NCI-H460 (cell line): ENCODE results near the gene LRRK1. TPM values are rescaled to one million over a fixed set of nuclear protein-coding genes. Genes with fewer than 3 reads are reported as not detected.

Experiments used
- DNase-seq: peaks from one replicate; pipeline ENCODE4 v3.0.0-alpha.2; 2016; ENCODE audit warnings: low read depth; ENCODE audit errors: extremely low read depth
- total RNA-seq: library from RNA; depleted of rRNA; stranded (reverse); fragments of >200 nt; shearing (Covaris generic); gene quantifications from 2 replicates; pipeline ENCODE4 v1.2.3, GENCODE V29; 2014

LRRK1 gene
- total RNA-seq, 1 experiment from 2014 or later = 1.3 TPM

GRCh38 chr15:101105059-101105891 is 186.1 kb downstream of the LRRK1 start:
- no peak for DNase-seq

DNA sequence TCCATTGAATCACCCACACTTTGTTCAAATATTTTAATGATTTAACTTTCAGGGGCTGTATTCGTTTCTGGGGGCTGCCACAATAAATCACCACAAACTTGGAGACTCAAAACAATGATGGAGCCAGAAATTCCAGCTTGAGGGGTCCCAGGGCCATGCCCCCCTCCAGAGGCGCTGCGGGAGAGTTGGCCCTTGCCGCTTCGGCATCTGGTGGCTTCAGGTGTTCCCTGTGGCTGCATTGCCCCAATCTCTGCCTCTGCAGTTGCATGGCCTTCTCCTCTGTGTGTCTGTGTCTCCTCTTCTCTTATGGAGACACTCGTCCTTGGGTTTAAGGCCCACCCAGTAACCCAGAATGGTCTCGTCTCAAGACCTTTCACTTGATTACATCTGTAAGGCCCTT is 187.9 kb downstream of the LRRK1 start:
- DNase-seq = no peak

DNA sequence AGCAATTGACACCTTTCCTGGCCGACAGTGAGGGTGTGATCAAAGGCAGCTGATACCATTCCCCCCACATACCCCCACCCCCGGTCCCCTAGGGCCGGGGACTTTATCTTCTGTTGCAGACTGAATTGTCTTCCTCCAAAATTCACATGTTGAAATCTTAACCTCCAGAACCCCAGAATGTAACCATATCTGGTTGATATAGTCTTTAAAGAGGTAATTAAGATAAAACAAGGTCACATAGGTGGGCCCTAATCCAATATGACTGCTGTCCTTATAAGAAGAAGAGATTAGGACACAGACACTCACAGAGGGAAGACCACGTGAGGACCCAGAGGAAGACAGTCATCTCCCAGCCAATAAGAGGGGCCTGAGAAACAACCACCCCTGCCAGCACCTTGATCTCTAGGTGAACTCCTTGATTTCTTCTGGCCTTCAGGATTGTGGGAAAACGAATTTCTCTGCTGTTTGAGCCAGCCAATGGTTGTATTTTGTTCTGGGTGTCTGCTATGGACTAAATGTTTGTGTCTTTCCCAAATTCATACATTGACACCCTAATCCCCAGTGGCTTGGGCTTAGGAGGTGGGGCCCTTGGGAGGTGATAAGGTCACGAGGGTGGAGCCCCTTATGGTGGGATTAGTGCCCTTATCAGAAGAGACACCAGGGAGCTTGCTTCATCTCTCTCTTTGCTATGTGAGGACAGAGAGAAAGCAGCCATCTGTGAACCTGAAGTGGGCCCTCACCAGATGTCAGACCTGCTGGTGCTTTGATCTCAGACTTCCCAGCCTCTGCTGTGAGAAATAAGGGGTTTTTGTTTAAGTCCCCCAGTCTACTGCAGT is 188.7 kb downstream of the LRRK1 start:
- DNase-seq = no peak

GRCh38 chr15:101108461-101108775 is 189.3 kb downstream of the LRRK1 start:
- DNase-seq = no peak

DNA sequence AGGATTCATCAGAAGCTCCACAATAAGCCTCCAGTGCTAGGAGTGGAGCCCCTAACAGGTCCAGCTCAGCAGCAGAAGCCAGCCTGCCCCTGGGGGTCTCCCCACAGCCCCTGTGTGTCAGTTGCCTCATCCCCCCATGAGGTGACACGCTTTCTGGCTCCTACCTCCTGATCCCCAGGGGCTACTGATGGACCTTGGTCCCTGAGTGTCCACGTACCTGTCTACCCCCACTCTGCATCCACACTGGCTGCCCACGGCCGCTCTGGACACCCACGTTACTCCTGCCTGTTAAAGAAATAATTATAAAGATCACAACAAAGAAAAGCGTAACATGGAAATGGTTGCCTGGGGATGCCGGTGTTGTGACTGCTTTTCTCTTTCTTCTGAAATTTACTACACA is 189.6 kb downstream of the LRRK1 start:
- no peak for DNase-seq

GRCh38 chr15:101110681-101111569 is 191.8 kb downstream of the LRRK1 start:
- no peak for DNase-seq

DNA sequence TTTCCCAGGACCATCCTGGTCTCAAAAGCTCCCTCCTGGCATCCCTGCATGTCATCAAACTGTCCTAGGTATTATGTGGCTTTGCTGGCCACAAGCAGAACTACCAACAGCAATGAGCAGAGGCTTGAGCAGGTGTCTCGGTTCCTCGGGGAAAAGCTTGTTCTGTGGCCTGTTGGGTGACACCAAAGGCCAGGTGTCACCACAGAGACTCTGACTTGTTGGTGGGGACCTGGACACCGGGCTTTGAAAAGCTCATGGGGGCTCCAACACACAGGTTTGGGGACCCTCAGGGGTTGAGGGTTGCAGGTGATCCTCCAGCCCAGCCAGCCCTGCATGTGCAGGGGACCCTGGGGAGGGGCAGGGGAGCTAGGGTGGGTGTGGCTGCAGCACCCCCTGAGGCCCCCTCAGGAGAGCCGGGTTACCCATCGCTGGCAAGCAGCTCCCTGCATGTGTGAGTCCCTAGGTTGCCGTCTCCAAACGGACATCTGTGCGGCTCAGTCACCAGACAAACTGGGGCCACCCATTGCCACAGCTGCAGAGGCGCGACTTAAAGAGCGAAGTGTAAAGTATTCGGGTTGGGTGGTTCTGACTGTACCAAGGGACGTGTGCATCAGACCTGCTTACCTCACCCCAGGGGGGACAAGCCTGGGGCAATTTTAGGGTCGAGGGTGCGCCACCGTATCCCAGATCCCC is 192.6 kb downstream of the LRRK1 start:
- DNase-seq = no peak

DNA sequence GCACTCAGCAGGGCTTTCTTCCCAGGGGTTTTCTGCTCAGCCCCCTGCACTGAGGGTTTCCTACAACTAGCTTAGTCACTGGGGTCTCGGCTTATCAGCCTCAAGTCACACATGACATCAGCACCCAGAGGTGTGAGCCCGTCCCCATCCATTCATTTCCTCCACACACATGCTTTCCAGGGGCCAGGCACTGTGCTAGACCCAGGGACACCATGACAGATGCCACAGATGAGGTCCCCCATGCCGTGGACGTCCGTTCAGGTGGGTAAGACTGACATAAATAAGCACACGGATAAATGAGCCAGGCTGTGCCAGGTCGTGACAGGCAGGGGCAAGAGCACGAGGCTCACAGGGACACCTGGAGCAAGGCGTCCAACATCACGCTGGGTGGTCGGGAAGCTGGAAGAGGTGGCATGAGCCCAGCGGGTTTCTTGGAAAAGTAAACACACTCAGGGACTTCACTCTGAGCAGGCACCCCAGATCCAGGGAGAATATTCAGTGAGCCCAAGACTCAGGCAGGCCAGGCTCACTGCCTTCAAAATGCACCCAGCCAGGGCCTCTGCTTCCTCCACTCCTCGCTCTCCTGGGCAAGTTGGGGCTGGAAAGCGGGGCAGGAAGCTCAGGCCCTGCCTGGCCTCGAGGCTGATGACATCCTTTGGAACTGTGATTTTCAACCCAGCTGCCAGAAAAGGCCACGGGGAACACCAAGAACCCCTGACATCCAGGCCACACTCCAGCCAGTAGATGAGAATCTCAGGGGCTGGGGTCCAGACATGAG is 193.4 kb downstream of the LRRK1 start:
- no peak for DNase-seq

DNA sequence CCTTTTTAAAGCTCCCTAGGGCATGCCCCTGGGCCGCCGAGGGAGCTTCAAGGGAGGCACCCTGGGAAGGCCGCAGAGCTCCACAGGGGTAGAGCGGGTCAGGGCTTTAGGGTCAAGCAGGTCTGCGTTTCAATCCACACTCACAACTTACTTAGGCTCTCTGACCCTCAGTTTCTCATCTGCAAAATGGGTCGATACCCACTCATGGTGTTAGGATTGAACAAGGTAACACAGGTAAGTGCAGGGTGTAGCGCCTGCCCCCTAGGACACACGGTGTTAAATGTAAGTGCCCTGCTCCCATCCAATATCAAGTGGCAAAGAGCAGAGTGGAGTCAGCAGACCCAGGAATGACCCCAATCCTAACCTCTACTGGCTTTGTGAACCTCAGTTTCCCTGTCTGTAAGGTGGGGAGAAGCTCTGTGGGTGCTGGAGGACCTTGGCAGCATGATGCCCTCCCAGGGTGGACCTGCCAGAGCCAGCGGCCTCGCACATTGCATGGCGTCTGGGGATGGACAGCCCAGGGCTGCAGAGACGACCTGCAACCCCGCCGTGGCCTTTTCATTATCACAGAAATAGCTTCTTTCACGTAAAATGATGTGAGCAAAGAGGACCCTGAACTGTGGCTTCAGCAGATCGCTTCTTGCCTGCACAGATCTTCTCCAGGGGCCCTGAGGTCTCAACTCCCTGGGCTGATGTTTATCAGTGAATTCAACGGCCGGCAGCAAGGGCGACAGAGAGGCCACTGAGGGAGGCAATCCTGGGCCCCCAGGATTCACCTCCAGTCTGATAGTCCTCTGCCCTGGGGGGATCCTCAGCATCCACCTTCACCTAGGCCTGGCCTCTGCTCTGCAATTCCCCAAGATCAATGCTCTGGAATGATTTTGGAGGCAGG is 194.2 kb downstream of the LRRK1 start:
- no peak for DNase-seq

DNA sequence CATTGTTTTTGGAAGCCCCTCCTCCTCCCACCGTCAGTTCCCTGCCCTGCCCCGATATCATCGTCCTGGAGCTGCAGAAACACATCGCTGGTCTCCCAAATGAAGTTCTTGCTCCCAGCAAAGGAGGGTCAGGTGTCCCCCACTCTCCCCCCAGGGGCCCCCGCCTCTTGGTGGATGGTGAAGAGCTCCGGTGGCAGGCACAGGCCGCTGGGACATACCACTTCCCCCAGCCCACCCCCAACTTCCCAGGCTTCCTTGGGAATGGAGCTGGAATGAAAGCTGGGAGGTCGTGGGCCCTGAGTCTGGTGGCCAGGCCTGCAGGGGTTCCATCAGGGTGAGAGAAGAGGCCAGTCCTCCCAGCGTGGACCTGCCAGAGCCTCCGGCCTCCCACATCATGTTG is 195.0 kb downstream of the LRRK1 start:
- DNase-seq = no peak

DNA sequence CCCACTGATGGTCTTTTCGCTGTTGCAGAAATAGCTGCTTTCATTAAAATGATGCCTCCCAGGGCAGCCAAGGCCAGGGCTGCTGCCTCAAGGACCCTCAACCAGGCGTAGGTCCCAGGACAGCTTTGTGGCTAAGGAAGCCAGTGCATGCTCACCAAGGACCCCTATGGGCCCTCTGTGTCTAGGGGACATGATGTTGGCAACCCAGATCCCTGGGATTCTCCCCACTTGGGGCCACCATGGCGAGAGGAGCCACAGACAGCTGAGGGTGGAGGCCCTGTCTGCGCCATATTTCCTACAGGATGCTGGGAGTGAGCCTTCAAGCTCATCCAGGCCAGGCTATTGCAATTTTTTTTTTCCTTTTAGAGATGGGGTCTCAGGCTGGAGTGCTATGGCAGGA is 195.5 kb downstream of the LRRK1 start:
- DNase-seq = no peak

GRCh38 chr15:101115393-101115785 is 196.2 kb downstream of the LRRK1 start:
- DNase-seq = no peak

DNA sequence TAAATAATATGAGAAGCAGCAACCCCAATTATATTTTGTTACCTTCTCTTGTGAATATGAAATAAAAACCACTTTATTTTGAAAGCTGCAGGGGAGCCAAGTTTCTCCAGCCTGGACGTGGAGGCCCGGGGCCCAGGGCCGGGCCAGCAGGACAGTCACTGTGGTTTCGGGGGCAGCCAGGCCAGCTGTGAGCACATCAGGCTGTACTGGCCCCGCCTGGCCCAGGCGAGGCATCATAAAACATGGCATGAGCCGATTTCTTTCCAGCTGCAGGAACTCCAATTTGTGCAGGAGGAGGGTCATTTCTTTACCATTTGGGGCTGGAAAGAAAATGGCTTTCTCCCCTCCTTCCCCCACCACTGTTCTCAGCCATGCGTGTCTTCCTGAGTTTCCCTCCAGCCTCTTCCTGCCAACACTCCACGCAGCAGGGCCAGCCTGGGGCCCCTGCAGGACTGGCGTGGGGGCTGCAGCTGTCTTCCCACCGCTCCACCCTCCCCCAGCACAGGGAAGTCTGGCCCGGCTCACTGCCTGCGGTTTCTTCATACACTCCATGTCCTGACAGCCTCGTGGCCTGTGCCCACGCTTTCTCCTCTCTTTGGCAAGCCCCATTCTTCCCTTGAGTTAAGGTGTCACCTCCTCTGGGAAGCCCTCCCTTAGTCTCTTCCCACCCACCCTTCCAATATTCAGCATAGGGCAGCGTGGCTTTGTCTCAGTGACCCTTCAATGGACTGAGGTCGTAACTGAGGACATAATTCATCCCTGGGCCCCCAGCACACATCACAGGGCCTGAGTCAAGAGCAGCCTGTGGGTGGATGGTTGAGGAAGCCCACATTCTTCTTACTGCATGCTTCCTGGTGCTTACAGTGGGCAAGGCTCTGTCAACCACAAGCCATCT is 196.9 kb downstream of the LRRK1 start:
- no peak for DNase-seq

DNA sequence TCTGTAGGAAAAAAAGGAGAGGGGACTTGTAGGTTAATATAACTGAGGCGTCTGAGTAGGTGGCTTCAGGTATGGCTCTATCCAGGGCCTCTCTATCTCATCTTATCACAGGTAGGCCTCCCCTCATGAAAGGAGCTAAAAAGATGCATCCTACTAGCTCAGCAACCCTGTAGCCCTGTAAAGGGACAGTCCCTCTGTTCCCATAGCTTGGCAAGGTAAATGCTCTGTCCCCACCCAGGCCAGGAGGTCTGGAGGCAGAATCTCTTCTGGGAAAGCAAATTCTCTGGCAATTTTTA is 197.5 kb downstream of the LRRK1 start:
- DNase-seq = no peak

GRCh38 chr15:101118116-101118515 is 199.0 kb downstream of the LRRK1 start:
- DNase-seq = no peak

DNA sequence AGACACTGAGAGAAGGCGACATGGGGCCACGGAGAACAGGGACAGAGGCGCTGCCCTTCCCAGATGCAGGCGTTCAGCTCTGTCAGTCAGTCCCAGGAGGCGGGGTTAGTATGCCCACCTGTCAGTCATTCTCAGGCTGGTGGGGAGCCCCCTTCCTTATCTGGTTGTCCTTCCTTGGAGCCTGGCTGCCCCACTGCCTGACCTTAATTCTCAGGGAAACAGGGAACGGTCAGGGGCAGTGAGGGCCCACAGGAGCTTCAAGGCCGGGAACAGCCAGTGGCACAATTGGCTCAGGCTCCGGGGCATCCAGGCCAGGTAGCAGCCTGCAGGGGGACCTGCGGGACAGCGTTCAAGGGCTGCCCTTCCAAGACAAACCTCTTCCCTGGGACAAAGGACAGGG is 199.5 kb downstream of the LRRK1 start:
- no peak for DNase-seq

DNA sequence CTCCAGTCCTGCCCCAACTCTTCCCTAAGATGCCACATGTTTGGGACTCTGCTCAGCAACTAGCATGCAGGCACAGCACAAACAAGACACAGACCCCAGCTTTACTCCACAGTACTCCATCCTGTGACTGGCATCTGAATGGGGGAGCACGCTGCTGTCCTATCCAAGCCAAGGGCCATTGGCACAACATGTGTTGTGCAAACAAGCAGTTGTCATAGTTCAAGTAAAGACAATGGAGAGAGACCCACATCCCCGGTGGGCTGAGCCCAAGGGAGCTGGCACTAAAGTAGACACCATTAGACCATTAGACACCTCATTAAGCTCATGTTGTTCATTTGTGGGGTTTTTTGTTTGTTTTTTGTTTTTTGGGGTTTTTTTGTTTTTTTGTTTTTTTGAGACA is 200.0 kb downstream of the LRRK1 start:
- DNase-seq = no peak
